Measurements from ENCODE around the gene PLEKHH1. TPM values are rescaled to one million over a fixed set of nuclear protein-coding genes. Genes with fewer than 3 reads are reported as not detected.

PLEKHH1 gene
- total RNA-seq, 1 experiment from 2014 or later = 27.6 TPM

DNA sequence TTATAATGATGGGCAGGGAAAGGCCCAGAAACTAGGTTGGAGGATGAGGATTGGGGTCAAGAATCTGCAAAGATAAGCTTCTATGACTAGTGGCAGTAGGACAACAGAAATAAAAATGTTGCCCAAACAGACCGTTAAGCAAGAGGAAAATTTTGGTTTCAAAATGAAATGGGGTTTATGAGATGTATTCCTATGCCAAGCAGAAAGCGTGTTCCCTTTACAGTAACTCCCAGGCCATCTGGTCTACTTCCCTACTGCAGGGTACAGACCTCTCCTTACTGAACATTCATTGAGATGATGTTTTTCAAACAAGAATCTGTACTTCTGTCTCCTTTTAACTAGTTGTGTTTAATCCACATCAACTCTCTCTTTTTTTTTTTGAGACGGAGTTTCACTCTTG, 24.1 kb upstream of the PLEKHH1 start:
- Histone ChIP-seq H3K27me3 (ENCODE audit: insufficient read depth, low read length) (no peaks in the 10 kb centered on the region), H3K4me3 (replicated peaks in 1 of 2; ENCODE audit: low read depth in 1 of 2, low read length in 2 of 2) (no peak overlapping the region), H3K9ac (ENCODE audit: low read length) (no peak overlapping the region), H3K79me2 (ENCODE audit: insufficient read depth, low read length) (no peaks in the 10 kb centered on the region), H2AFZ (ENCODE audit: low read depth, low read length, poor library complexity, severe bottlenecking) (no peak overlapping the region), H3K36me3 (ENCODE audit: control insufficient read depth in 1 of 2, insufficient read depth in 2 of 2, low read length in 2 of 2) (no peaks in the 10 kb centered on the region), H3K4me2 (ENCODE audit: low read length) (no peak overlapping the region), H3K4me1 (ENCODE audit: control insufficient read depth in 1 of 2, insufficient read depth in 2 of 2, low read length in 2 of 2) (peaks cover 0 to 17% of the 10 kb centered on the region in 2 experiments; a peak in 1 of 4 replicates), H4K20me1 (ENCODE audit: insufficient read depth) (no peaks in the 10 kb centered on the region), H3K27ac (ENCODE audit: low read depth, low read length) (no peak overlapping the region), H3K9me3 (ENCODE audit: control insufficient read depth in 1 of 2, insufficient read depth in 1 of 2, low read depth in 1 of 2, low read length in 2 of 2) (no peaks in the 10 kb centered on the region), H3K9me2 (ENCODE audit: insufficient read depth) (no peaks in the 10 kb centered on the region)
- no peak for DNase-seq (ENCODE audit: low read depth, low spot score)
- TF ChIP-seq ELF1 (IDR thresholded peaks at IDR 0.05; ENCODE audit: borderline replicate concordance, low read depth) = no peak
- TF ChIP-seq, protein P1, sequence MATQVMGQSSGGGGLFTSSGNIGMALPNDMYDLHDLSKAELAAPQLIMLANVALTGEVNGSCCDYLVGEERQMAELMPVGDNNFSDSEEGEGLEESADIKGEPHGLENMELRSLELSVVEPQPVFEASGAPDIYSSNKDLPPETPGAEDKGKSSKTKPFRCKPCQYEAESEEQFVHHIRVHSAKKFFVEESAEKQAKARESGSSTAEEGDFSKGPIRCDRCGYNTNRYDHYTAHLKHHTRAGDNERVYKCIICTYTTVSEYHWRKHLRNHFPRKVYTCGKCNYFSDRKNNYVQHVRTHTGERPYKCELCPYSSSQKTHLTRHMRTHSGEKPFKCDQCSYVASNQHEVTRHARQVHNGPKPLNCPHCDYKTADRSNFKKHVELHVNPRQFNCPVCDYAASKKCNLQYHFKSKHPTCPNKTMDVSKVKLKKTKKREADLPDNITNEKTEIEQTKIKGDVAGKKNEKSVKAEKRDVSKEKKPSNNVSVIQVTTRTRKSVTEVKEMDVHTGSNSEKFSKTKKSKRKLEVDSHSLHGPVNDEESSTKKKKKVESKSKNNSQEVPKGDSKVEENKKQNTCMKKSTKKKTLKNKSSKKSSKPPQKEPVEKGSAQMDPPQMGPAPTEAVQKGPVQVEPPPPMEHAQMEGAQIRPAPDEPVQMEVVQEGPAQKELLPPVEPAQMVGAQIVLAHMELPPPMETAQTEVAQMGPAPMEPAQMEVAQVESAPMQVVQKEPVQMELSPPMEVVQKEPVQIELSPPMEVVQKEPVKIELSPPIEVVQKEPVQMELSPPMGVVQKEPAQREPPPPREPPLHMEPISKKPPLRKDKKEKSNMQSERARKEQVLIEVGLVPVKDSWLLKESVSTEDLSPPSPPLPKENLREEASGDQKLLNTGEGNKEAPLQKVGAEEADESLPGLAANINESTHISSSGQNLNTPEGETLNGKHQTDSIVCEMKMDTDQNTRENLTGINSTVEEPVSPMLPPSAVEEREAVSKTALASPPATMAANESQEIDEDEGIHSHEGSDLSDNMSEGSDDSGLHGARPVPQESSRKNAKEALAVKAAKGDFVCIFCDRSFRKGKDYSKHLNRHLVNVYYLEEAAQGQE (IDR thresholded peaks at IDR 0.05; ENCODE audit: low read depth) = no peak
- TF ChIP-seq, protein P2, sequence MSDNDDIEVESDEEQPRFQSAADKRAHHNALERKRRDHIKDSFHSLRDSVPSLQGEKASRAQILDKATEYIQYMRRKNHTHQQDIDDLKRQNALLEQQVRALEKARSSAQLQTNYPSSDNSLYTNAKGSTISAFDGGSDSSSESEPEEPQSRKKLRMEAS (IDR thresholded peaks at IDR 0.05) = no peak
- TF ChIP-seq CBX3 (IDR thresholded peaks at IDR 0.05; ENCODE audit: low read depth) = no peak
- TF ChIP-seq RAD21 (IDR thresholded peaks at IDR 0.05; ENCODE audit: low read depth) = no peak
- no peak for TF ChIP-seq YY1 (IDR thresholded peaks at IDR 0.05; ENCODE audit: extremely low read depth, insufficient replicate concordance, low read depth, low read length)
- TF ChIP-seq POLR2AphosphoS5 (IDR thresholded peaks at IDR 0.05; ENCODE audit: low read depth, low read length) = no peak
- TF ChIP-seq FOSL1 (IDR thresholded peaks at IDR 0.05; ENCODE audit: low read depth) = no peak
- no peak for TF ChIP-seq ZNF274 (IDR thresholded peaks at IDR 0.05; ENCODE audit: low read depth, low read length)
- TF ChIP-seq SIN3A (IDR thresholded peaks at IDR 0.05; ENCODE audit: low read depth) = no peak
- TF ChIP-seq EGR1 (IDR thresholded peaks at IDR 0.05; ENCODE audit: low read depth) = no peak
- BruUV-seq (replicated peaks) = no TSS peak
- CTCF ChIA-PET = no interaction called here
- ATAC-seq = no peak
- RAD21 ChIA-PET (ENCODE audit: low non-redundant PET in 1 of 2, low total read pairs in 2 of 2, uncharacterized antibody in 2 of 2, unreplicated experiment in 2 of 2) = no interaction called here
- intact Hi-C loops (cut with micrococcal nuclease) = no loop called here
- POLR2A ChIA-PET = interaction anchor here (0.7 kb wide), 1 partner anchor 198 kb away, joined by 3 read pairs; no protein-coding TSS in a partner anchor
